ENCODE results near the gene ABCG4. TPM values are rescaled to one million over a fixed set of nuclear protein-coding genes. Genes with fewer than 3 reads are reported as not detected.
A peak's percentile ranks its signal among the peaks of the same experiment; 100 is the strongest.
"Not testable (repeated sequence)": the region's sequence is repeated elsewhere in the genome, so short reads cannot be mapped to it uniquely, and the experiment has no call there.

ABCG4 gene
- polyA plus RNA-seq, 1 donor from 2014 or later = 1.5 TPM

GRCh38 chr11:119134389-119134978, 14.4 kb upstream of the ABCG4 start:
- H2AFZ ChIP-seq (ENCODE audit: low read depth, low read length) = no peak overlapping the region
- H3K27ac ChIP-seq (ENCODE audit: low read length) = no peak overlapping the region
- H3K9me3 ChIP-seq (ENCODE audit: low read length) = no peaks in the 10 kb centered on the region
- H3K4me2 ChIP-seq (ENCODE audit: low read length) = no peak overlapping the region
- peaks cover 5% of the 10 kb centered on the region for H3K36me3 ChIP-seq (ENCODE audit: insufficient read depth, low read length)
- H3K4me3 ChIP-seq (ENCODE audit: low read length) = no peak overlapping the region
- no peaks in the 10 kb centered on the region for H3F3A ChIP-seq (ENCODE audit: insufficient read depth, low read length, poor library complexity, severe bottlenecking)
- no peak overlapping the region for H3K9ac ChIP-seq (ENCODE audit: low read length)
- no peaks in the 10 kb centered on the region for H3K79me2 ChIP-seq (replicated peaks; ENCODE audit: insufficient read depth, low read length)
- TF ChIP-seq, protein P1, sequence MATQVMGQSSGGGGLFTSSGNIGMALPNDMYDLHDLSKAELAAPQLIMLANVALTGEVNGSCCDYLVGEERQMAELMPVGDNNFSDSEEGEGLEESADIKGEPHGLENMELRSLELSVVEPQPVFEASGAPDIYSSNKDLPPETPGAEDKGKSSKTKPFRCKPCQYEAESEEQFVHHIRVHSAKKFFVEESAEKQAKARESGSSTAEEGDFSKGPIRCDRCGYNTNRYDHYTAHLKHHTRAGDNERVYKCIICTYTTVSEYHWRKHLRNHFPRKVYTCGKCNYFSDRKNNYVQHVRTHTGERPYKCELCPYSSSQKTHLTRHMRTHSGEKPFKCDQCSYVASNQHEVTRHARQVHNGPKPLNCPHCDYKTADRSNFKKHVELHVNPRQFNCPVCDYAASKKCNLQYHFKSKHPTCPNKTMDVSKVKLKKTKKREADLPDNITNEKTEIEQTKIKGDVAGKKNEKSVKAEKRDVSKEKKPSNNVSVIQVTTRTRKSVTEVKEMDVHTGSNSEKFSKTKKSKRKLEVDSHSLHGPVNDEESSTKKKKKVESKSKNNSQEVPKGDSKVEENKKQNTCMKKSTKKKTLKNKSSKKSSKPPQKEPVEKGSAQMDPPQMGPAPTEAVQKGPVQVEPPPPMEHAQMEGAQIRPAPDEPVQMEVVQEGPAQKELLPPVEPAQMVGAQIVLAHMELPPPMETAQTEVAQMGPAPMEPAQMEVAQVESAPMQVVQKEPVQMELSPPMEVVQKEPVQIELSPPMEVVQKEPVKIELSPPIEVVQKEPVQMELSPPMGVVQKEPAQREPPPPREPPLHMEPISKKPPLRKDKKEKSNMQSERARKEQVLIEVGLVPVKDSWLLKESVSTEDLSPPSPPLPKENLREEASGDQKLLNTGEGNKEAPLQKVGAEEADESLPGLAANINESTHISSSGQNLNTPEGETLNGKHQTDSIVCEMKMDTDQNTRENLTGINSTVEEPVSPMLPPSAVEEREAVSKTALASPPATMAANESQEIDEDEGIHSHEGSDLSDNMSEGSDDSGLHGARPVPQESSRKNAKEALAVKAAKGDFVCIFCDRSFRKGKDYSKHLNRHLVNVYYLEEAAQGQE (IDR thresholded peaks at IDR 0.05; ENCODE audit: borderline replicate concordance) = no peak
- TF ChIP-seq TAF1 (IDR thresholded peaks at IDR 0.05; ENCODE audit: low read depth) (no peak), EZH2 (IDR thresholded peaks at IDR 0.05; ENCODE audit: borderline replicate concordance, insufficient read depth, low read length, poor library complexity, severe bottlenecking) (no peak), RAD21 (conservative IDR thresholded peaks at IDR 0.05) (no peak), EP300 (conservative IDR thresholded peaks at IDR 0.05; ENCODE audit: poor library complexity, severe bottlenecking) (no peak), SMC3 (conservative IDR thresholded peaks at IDR 0.05; ENCODE audit: poor library complexity) (no peak), POLR2AphosphoS5 (IDR thresholded peaks at IDR 0.05) (no peak), MXI1 (conservative IDR thresholded peaks at IDR 0.05; ENCODE audit: poor library complexity, severe bottlenecking) (no peak)
- TF ChIP-seq, protein P2, sequence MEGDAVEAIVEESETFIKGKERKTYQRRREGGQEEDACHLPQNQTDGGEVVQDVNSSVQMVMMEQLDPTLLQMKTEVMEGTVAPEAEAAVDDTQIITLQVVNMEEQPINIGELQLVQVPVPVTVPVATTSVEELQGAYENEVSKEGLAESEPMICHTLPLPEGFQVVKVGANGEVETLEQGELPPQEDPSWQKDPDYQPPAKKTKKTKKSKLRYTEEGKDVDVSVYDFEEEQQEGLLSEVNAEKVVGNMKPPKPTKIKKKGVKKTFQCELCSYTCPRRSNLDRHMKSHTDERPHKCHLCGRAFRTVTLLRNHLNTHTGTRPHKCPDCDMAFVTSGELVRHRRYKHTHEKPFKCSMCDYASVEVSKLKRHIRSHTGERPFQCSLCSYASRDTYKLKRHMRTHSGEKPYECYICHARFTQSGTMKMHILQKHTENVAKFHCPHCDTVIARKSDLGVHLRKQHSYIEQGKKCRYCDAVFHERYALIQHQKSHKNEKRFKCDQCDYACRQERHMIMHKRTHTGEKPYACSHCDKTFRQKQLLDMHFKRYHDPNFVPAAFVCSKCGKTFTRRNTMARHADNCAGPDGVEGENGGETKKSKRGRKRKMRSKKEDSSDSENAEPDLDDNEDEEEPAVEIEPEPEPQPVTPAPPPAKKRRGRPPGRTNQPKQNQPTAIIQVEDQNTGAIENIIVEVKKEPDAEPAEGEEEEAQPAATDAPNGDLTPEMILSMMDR (IDR thresholded peaks at IDR 0.05; ENCODE audit: poor library complexity, severe bottlenecking) = peak; percentile 35
- H4K20me1 ChIP-seq (ENCODE audit: insufficient read depth) = no peaks in the 10 kb centered on the region
- no peaks in the 10 kb centered on the region for H3K27me3 ChIP-seq (ENCODE audit: insufficient read depth, low read depth, low read length)
- no peaks in the 10 kb centered on the region for H3K9me2 ChIP-seq (ENCODE audit: insufficient read depth, low read length)

DNA sequence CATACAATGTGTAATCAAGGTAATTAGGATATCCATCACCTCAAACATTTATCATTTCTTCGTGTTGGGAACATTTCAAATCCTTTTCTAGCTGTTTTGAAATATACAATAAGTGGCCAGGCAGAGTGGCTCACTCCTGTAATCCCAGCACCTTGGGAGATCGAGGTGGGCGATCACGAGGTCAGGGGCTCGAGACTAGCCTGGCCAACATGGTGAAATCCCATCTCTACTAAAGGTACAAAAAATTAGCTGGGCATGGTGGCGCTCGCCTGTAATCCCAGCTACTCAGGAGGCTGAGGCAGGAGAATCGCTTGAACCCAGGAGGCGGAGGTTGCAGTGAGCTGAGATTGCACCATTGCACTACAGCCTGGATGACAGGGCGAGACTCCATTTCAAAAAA, 9.6 kb upstream of the ABCG4 start:
- H3K9ac ChIP-seq (ENCODE audit: low read length); H3K4me2 ChIP-seq (ENCODE audit: low read length); H3K9me2 ChIP-seq (ENCODE audit: insufficient read depth, low read length); H3K27ac ChIP-seq (ENCODE audit: low read length); H3K9me3 ChIP-seq (ENCODE audit: low read length); H2AFZ ChIP-seq (ENCODE audit: low read depth, low read length); H3K4me3 ChIP-seq (ENCODE audit: low read length); H3F3A ChIP-seq (ENCODE audit: insufficient read depth, low read length, poor library complexity, severe bottlenecking); H4K20me1 ChIP-seq (ENCODE audit: insufficient read depth); H3K36me3 ChIP-seq (ENCODE audit: insufficient read depth, low read length); H3K79me2 ChIP-seq (replicated peaks; ENCODE audit: insufficient read depth, low read length); H3K27me3 ChIP-seq (ENCODE audit: insufficient read depth, low read depth, low read length): not testable (repeated sequence)

Measured in neural cell (in vitro differentiated cells).